ENCODE data around the gene CCHCR1. TPM values are rescaled to one million over a fixed set of nuclear protein-coding genes. Genes with fewer than 3 reads are reported as not detected.

The CCHCR1 gene
- total and polyA plus RNA-seq, 2 of the 13 experiments (the other 11 are each of a cell fraction or from before 2014, with no cell fraction given), result 14.6 to 28.2 TPM

DNA sequence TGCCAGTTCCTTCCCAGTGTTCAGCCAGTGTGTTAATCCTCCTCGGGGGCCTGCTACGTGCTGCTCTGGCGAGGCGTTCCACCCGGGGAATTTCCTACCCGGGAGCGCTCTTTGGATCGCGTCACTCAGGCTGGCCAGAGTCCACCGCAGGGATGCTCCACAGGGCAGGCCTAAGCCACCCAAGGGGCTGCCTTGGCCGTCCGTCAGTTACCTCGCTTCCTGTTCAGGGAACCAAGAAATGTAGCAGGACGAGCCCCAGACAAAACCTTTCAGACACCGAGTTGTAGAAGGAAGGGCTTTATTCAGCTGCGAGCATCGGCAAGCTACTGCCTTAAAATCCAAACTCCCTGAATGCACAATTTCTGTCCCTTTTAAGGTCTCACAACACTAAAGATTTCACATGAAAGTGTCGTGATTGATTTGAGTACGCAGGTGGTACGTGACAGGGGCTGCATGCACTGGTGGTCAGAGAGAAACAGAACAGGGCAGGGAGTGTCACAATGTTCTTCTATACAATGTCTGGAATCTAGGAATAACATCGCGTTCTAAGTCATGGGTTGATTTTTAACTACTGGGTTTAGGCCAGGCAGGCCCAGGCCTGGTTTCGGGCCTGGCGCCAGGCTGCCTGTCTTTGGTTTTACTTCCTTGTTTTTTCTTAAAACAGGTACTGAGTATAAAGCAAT, 28.6 kb upstream of the CCHCR1 start (continued):
- TF ChIP-seq, protein P1, sequence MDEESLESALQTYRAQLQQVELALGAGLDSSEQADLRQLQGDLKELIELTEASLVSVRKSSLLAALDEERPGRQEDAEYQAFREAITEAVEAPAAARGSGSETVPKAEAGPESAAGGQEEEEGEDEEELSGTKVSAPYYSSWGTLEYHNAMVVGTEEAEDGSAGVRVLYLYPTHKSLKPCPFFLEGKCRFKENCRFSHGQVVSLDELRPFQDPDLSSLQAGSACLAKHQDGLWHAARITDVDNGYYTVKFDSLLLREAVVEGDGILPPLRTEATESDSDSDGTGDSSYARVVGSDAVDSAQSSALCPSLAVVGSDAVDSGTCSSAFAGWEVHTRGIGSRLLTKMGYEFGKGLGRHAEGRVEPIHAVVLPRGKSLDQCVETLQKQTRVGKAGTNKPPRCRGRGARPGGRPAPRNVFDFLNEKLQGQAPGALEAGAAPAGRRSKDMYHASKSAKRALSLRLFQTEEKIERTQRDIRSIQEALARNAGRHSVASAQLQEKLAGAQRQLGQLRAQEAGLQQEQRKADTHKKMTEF (CRISPR knock-in tag; IDR thresholded peaks at IDR 0.05), result peak; percentile 87
- TF ChIP-seq ZNF512 (CRISPR knock-in tag; IDR thresholded peaks at IDR 0.05) (0 out of 2 replicates have a peak, but pooled peaks have one; percentile 79), MTA3 (CRISPR knock-in tag; IDR thresholded peaks at IDR 0.05) (no peak), ZNF205 (CRISPR knock-in tag; IDR thresholded peaks at IDR 0.05) (peak; percentile 75; the same call in 1 of the 2 replicates), ZNF776 (CRISPR knock-in tag; IDR thresholded peaks at IDR 0.05) (no peak), U2AF1 (optimal IDR thresholded peaks at IDR 0.05; ENCODE audit: low read depth, low read length) (peak; percentile 39), ATRX (CRISPR knock-in tag; IDR thresholded peaks at IDR 0.05; ENCODE audit: borderline replicate concordance) (no peak), ZNF75D (CRISPR knock-in tag; IDR thresholded peaks at IDR 0.05; ENCODE audit: borderline replicate concordance) (no peak), SIN3A (IDR thresholded peaks at IDR 0.05; ENCODE audit: borderline replicate concordance, low read depth, low read length) (no peak), POLR2G (IDR thresholded peaks at IDR 0.05; ENCODE audit: low read depth, low read length) (peak; percentile 86), HNRNPLL (IDR thresholded peaks at IDR 0.05; ENCODE audit: low read depth, low read length, poor library complexity, severe bottlenecking) (peak; percentile 57), RBAK (CRISPR knock-in tag; IDR thresholded peaks at IDR 0.05) (no peak; the same call in 1 of the 2 replicates), ZMYM3 (CRISPR knock-in tag; IDR thresholded peaks at IDR 0.05) (peak; percentile 76), GMEB1 (CRISPR knock-in tag; IDR thresholded peaks at IDR 0.05; ENCODE audit: borderline replicate concordance) (0 out of 2 replicates have a peak, but pooled peaks have one; percentile 47), HINFP (CRISPR knock-in tag; IDR thresholded peaks at IDR 0.05; ENCODE audit: low read depth) (peak; percentile 86; the same call in 1 of the 2 replicates), ZFP62 (CRISPR knock-in tag; IDR thresholded peaks at IDR 0.05) (no peak), POGZ (CRISPR knock-in tag; IDR thresholded peaks at IDR 0.05) (peak; percentile 25; the same call in 1 of the 2 replicates), IRF2 (CRISPR knock-in tag; IDR thresholded peaks at IDR 0.05) (peak; percentile 88)
- TF ChIP-seq, protein P2, sequence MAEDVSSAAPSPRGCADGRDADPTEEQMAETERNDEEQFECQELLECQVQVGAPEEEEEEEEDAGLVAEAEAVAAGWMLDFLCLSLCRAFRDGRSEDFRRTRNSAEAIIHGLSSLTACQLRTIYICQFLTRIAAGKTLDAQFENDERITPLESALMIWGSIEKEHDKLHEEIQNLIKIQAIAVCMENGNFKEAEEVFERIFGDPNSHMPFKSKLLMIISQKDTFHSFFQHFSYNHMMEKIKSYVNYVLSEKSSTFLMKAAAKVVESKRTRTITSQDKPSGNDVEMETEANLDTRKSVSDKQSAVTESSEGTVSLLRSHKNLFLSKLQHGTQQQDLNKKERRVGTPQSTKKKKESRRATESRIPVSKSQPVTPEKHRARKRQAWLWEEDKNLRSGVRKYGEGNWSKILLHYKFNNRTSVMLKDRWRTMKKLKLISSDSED (CRISPR knock-in tag; IDR thresholded peaks at IDR 0.05), result no peak
- TF ChIP-seq, protein P3, sequence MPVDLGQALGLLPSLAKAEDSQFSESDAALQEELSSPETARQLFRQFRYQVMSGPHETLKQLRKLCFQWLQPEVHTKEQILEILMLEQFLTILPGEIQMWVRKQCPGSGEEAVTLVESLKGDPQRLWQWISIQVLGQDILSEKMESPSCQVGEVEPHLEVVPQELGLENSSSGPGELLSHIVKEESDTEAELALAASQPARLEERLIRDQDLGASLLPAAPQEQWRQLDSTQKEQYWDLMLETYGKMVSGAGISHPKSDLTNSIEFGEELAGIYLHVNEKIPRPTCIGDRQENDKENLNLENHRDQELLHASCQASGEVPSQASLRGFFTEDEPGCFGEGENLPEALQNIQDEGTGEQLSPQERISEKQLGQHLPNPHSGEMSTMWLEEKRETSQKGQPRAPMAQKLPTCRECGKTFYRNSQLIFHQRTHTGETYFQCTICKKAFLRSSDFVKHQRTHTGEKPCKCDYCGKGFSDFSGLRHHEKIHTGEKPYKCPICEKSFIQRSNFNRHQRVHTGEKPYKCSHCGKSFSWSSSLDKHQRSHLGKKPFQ (CRISPR knock-in tag; IDR thresholded peaks at IDR 0.05; ENCODE audit: insufficient replicate concordance), result peak; percentile 82

Data from HepG2 (cell line).